NT2/D1 (cell line): ENCODE results near the gene PPP1R7.

Source experiments
- SUZ12 ChIP-seq: IDR thresholded peaks from 2 replicates; pipeline ENCODE4 v1.6.1; 2011; ENCODE audit not compliant: insufficient read length, insufficient read depth; ENCODE audit errors: extremely low read depth
- YY1 ChIP-seq: IDR thresholded peaks from 2 replicates; pipeline ENCODE4 v1.6.1; 2011; ENCODE audit not compliant: insufficient read length, insufficient read depth

DNA sequence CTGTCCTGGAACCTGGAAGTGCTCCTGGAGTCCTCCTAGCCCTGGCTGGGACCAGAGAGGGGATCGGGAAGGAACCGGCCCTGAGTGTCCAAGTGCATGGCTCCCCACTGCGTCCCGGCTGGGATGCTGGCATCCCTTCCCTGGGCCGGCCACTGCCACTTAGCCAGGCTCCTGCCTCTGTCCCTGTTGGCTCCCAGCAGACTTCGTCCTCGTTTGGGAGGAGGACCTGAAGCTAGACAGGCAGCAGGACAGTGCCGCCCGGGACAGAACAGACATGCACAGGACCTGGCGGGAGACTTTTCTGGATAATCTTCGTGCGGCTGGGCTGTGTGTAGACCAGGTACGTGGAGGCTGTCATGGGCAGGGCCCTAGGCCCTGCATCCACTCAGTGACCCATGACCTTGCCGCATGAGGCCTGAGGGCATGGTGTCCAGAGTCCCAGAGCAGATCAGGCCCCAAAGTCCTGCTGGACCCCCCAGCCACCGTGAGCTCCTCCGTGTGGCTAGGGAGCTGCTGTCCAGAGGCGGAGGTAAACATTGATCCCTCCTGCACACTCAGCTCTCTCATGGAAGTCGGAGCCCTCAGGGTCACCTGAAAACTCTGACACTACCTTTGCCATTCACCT, 45.4 kb downstream of the PPP1R7 start:
- TF ChIP-seq YY1 (no peak), SUZ12 (no peak)
